B cell (primary cell): Measurements from ENCODE around the gene CCDC92B.

Experiments
- CTCF ChIP-seq: fragments of 200-600 bp; IDR thresholded peaks from one replicate; pipeline ENCODE4 v1.8.0; 2022; ENCODE audit warnings: antibody characterized with exemption, mild to moderate bottlenecking
- EZH2 ChIP-seq: IDR thresholded peaks from 2 replicates; pipeline ENCODE4 v1.6.1; 2012; ENCODE audit warnings: borderline replicate concordance, low read depth, mild to moderate bottlenecking, moderate library complexity, low read length; ENCODE audit not compliant: insufficient read depth, poor library complexity, severe bottlenecking

DNA sequence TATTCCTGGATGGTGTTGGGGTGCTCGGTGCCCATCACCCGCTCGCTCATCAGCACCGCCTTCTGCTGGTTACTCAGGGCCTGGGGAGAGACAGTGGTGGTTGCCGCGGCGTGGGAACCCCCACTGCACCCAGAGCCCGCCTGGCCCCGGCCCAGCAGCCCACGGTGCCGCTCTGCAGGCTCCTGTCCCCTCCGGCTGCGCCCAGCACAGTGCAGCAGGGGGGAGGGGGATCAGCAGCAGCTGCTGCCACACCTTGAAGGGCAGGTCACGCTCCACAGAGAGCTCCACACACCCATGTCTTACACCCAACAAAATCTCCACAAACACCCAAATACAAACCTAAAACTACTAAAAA lies 56.7 kb downstream of the CCDC92B start:
- no peak for TF ChIP-seq CTCF
- no peak for TF ChIP-seq EZH2
